GM12878 (cell line): ENCODE results near the gene SLC13A4. TPM values are rescaled to one million over a fixed set of nuclear protein-coding genes. Genes with fewer than 3 reads are reported as not detected.

Source experiments
- ATAC-seq: fragments of 200-7000 bp; cut with Tn5 transposase; 3 replicates; pipeline ENCODE4 v1.9.1; 2020; ENCODE audit warnings: mild to moderate bottlenecking, moderate library complexity
- BruUV-seq: library from RNA; stranded (reverse); fragments of 400-500 nt; replicated peaks from 2 replicates; lab custom pipeline; 2021; lab: Mats Ljungman, UMichigan
- CTCF ChIA-PET: fragments of 300-600 bp; sonication (Branson Sonifier 250); formaldehyde crosslinking; extraction: SDS; loops from one replicate; lab custom pipeline; 2021; ENCODE audit warnings: inconsistent platforms; lab: Yijun Ruan, JAX
- POLR2A ChIA-PET: fragments of 350-600 bp; formaldehyde crosslinking; extraction: SDS; loops from one replicate; lab custom pipeline; 2021; ENCODE audit warnings: inconsistent platforms; lab: Charles Lee
- RAD21 ChIA-PET: fragments of 300-600 bp; sonication (Branson Sonifier 250); formaldehyde crosslinking; loops from one replicate; lab custom pipeline; 2023; ENCODE audit warnings: antibody characterized with exemption; ENCODE audit not compliant: unreplicated experiment; lab: Charles Lee
- SMC1A ChIA-PET: fragments of 300-600 bp; sonication (Branson Sonifier 250); formaldehyde crosslinking; loops from one replicate; lab custom pipeline; 2023; ENCODE audit not compliant: unreplicated experiment, uncharacterized antibody; lab: Charles Lee
- DNase-seq: peaks from one replicate; pipeline ENCODE4 v3.0.0-alpha.2; 2011; ENCODE audit warnings: low read depth, low spot score
- FAIRE-seq: peaks from 3 replicates; lab custom pipeline; 2011; peaks lifted over from hg19 to GRCh38; lab: Jason Lieb, UNC
- H2AFZ ChIP-seq: 2 replicates; pipeline ENCODE4 v1.6.0; 2011; ENCODE audit warnings: low read depth, low read length, control low read depth; ENCODE audit not compliant: control insufficient read depth
- H3K27ac ChIP-seq: 2 replicates; pipeline ENCODE4 v1.5.1; 2011; ENCODE audit warnings: control low read depth; ENCODE audit not compliant: control insufficient read depth, insufficient read depth
- H3K27me3 ChIP-seq, 2 experiments: replicated peaks in 1 of 2; 2 replicates each; pipeline versions ENCODE4 v1.6.0 to v1.6.1; 2011; ENCODE audit warnings: low read length in 1 of 2; ENCODE audit not compliant: control insufficient read depth in 2 of 2, insufficient read depth in 2 of 2
- H3K36me3 ChIP-seq, 2 experiments: 2 replicates each; pipeline ENCODE4 v1.5.1; 2011; ENCODE audit warnings: low read length in 1 of 2; ENCODE audit not compliant: control insufficient read depth in 2 of 2, insufficient read depth in 2 of 2
- H3K4me1 ChIP-seq: 2 replicates; pipeline ENCODE4 v1.6.1; 2011; ENCODE audit warnings: mild to moderate bottlenecking, low read length, moderate library complexity, mixed read lengths; ENCODE audit not compliant: control insufficient read depth, insufficient read depth
- H3K4me2 ChIP-seq: 2 replicates; pipeline ENCODE4 v1.6.0; 2011; ENCODE audit warnings: control low read depth; ENCODE audit not compliant: control insufficient read depth, insufficient read depth
- H3K4me3 ChIP-seq: fragments of 200-600 bp; sonication (generic); 2 replicates; pipeline ENCODE4 v1.5.1; 2016
- H3K79me2 ChIP-seq: 2 replicates; pipeline ENCODE4 v1.6.0; 2011; ENCODE audit warnings: low read length; ENCODE audit not compliant: control insufficient read depth, insufficient read depth
- H3K9ac ChIP-seq: 2 replicates; pipeline ENCODE4 v1.8.0; 2011; ENCODE audit warnings: low read length, control low read depth, mixed read lengths; ENCODE audit not compliant: control insufficient read depth, insufficient read depth
- H3K9me3 ChIP-seq: replicated peaks from 3 replicates; pipeline ENCODE4 v1.5.1; 2011; ENCODE audit warnings: mild to moderate bottlenecking, low read length; ENCODE audit not compliant: control insufficient read depth, insufficient read depth
- H4K20me1 ChIP-seq: 2 replicates; pipeline ENCODE4 v1.6.0; 2011; ENCODE audit not compliant: control insufficient read depth, insufficient read depth
- BACH1 ChIP-seq: fragments of 450-650 bp; IDR thresholded peaks from 2 replicates; pipeline ENCODE4 v1.6.1; 2017; ENCODE audit warnings: mild to moderate bottlenecking, borderline replicate concordance
- CEBPZ ChIP-seq: fragments of 150-350 bp; IDR thresholded peaks from 2 replicates; pipeline ENCODE4 v1.6.1; 2016; ENCODE audit warnings: low read depth, low read length
- IKZF1 ChIP-seq: fragments of 450-650 bp; conservative IDR thresholded peaks from 2 replicates; pipeline ENCODE4 v1.6.1; 2017; ENCODE audit warnings: antibody characterized with exemption, mild to moderate bottlenecking
- IKZF2 ChIP-seq, 2 experiments: fragments of 450-650 bp; IDR thresholded peaks; 2 replicates each; pipeline ENCODE4 v1.6.1; 2017; ENCODE audit warnings: mild to moderate bottlenecking in 2 of 2, moderate library complexity in 2 of 2
- JUND ChIP-seq: IDR thresholded peaks from 2 replicates; pipeline ENCODE4 v1.6.1; 2012; ENCODE audit warnings: low read depth, mild to moderate bottlenecking, low read length, improper control_type of control experiment, moderate library complexity
- MAX ChIP-seq: IDR thresholded peaks from 2 replicates; pipeline ENCODE4 v1.6.1; 2012; ENCODE audit warnings: low read depth, low read length, improper control_type of control experiment
- RB1 ChIP-seq: fragments of 450-650 bp; formaldehyde crosslinking; IDR thresholded peaks from 2 replicates; pipeline ENCODE4 v1.6.1; 2017; ENCODE audit warnings: mild to moderate bottlenecking, borderline replicate concordance
- SMAD5 ChIP-seq: IDR thresholded peaks from 2 replicates; pipeline ENCODE4 v1.6.1; 2016; ENCODE audit warnings: antibody characterized with exemption, low read depth
- SP1 ChIP-seq: IDR thresholded peaks from one replicate; pipeline ENCODE4 v1.6.1; 2011; ENCODE audit warnings: low read depth, low read length
- SREBF1 ChIP-seq: IDR thresholded peaks from 2 replicates; pipeline ENCODE4 v1.6.1; 2012; ENCODE audit warnings: mild to moderate bottlenecking, low read length
- SRF ChIP-seq, 2 experiments: IDR thresholded peaks; 2 replicates each; pipeline ENCODE4 v1.6.1; 2011; ENCODE audit warnings: low read depth in 2 of 2, low read length in 2 of 2, mild to moderate bottlenecking in 1 of 2, moderate library complexity in 1 of 2
- TAF1 ChIP-seq: IDR thresholded peaks from 2 replicates; pipeline ENCODE4 v1.6.1; 2011; ENCODE audit warnings: mild to moderate bottlenecking, low read depth, low read length, borderline replicate concordance
- YBX1 ChIP-seq: fragments of 450-650 bp; IDR thresholded peaks from 2 replicates; pipeline ENCODE4 v1.6.1; 2016; ENCODE audit warnings: antibody characterized with exemption
- ZNF24 ChIP-seq: fragments of 450-650 bp; IDR thresholded peaks from 2 replicates; pipeline ENCODE4 v1.6.1; 2017; ENCODE audit warnings: antibody characterized with exemption, mild to moderate bottlenecking
- ZNF687 ChIP-seq: fragments of 450-650 bp; IDR thresholded peaks from 2 replicates; pipeline ENCODE4 v1.6.1; 2017; ENCODE audit warnings: mild to moderate bottlenecking, moderate library complexity
- WGBS: methylation state at CpG from one replicate; pipeline ENCODE4 v1.1.6; 2016; ENCODE audit warnings: low lambda C conversion rate; ENCODE audit not compliant: insufficient replicate concordance, insufficient coverage; ENCODE audit errors: missing lambda C conversion rate; 5-methylcytosine and 5-hydroxymethylcytosine counted together
- in situ Hi-C: fragments of 300-500 bp; cut with MboI; formaldehyde crosslinking; loops from 9 replicates; pipeline ENCODE4 v1.14.3; 2018; ENCODE audit warnings: mixed read lengths
- intact Hi-C: fragments of 100-400 bp; cut with micrococcal nuclease; formaldehyde crosslinking; loops from one replicate; pipeline ENCODE4 v1.14.2; 2022; ENCODE audit not compliant: unreplicated experiment
- polyA plus RNA-seq, 11 experiments: library from polyadenylated mRNA; depleted of rRNA in 4 of 11; unstranded in 6 of 11; stranded (reverse) in 5 of 11; fragments of >200 nt; fragmentation: Nextera tagmentation in 4 of 11; fragmentation: Illumina TruSeq in 1 of 11; extraction: Ambion mirVana in 4 of 11; extraction: Trizol in 1 of 11; gene quantifications; 1 replicate in 1 of 11; 2 replicates in 10 of 11; pipeline versions ENCODE4 v1.2.1 to v1.2.3, GENCODE V29; 2011 to 2016; ENCODE audit warnings: inconsistent platforms in 2 of 11, missing spikeins in 2 of 11, low read depth in 1 of 11
- total RNA-seq, 4 experiments: library from RNA; depleted of rRNA in 3 of 4; stranded (reverse); fragments of >200 nt in 3 of 4; fragmentation: Illumina TruSeq in 1 of 4; extraction: Trizol in 1 of 4; gene quantifications; 2 replicates each; pipeline versions ENCODE4 v1.2.1 to v1.2.3, GENCODE V29; 2013 to 2021

The SLC13A4 gene
- total and polyA plus RNA-seq, 10 of the 15 experiments (the other 5 are each of a cell fraction or from before 2014, with no cell fraction given): 0.14 to 0.23 (median 0.20) TPM; not detected in 7

GRCh38 chr7:135714534-135715009 lies 13.4 kb downstream of the SLC13A4 start:
- DNase-seq: no peak
- WGBS: 69% methylated on average over 20 of the region's 20 CpGs
- ChIA-PET SMC1A (interaction anchor here (0.9 kb wide), 2 partner anchors 42 to 44 kb away, joined by 3 to 4 read pairs; no protein-coding TSS in a partner anchor), RAD21 (no interaction called here), CTCF (no interaction called here), POLR2A (interaction anchor here (0.8 kb wide), 1 partner anchor 44 kb away, joined by 3 read pairs; no protein-coding TSS in a partner anchor)
- Histone ChIP-seq H3K9ac (no peak overlapping the region), H3K79me2 (no peaks in the 10 kb centered on the region), H4K20me1 (no peaks in the 10 kb centered on the region), H3K27ac (no peak overlapping the region), H3K4me1 (no peaks in the 10 kb centered on the region), H3K27me3 (no peaks in the 10 kb centered on the region), H3K4me3 (no peak overlapping the region), H3K9me3 (no peaks in the 10 kb centered on the region), H3K36me3 (no peaks in the 10 kb centered on the region), H3K4me2 (no peak overlapping the region), H2AFZ (no peak overlapping the region)
- no peak for ATAC-seq
- in situ Hi-C loops: no loop called here
- intact Hi-C loops: no loop called here
- no peak for TF ChIP-seq YBX1
- no peak for TF ChIP-seq BACH1
- no peak for TF ChIP-seq MAX
- no peak for TF ChIP-seq IKZF1
- no peak for TF ChIP-seq JUND
- no peak for TF ChIP-seq SRF (IDR thresholded peaks at IDR 0.05; ENCODE audit: low read depth in 2 of 2, low read length in 2 of 2)
- TF ChIP-seq RB1: no peak
- TF ChIP-seq CEBPZ: no peak
- TF ChIP-seq SMAD5: no peak
- no peak for TF ChIP-seq ZNF24
- no peak for TF ChIP-seq TAF1
- no peak for TF ChIP-seq ZNF687
- no peak for TF ChIP-seq SREBF1
- no peak for TF ChIP-seq SP1
- no peak for TF ChIP-seq IKZF2 (IDR thresholded peaks at IDR 0.05)
- FAIRE-seq: no peak
- BruUV-seq: no TSS peak
